ENCODE results near the gene COL4A6.
A peak's percentile ranks its signal among the peaks of the same experiment; 100 is the strongest.

The COL4A6 gene

GRCh38 chrX:108168961-108169740 is 269.1 kb downstream of the COL4A6 start:
- Mint-ChIP-seq H3K36me3 (no peaks in the 10 kb centered on the region), H3K27me3 (peaks cover 0 to 8% of the 10 kb centered on the region in 2 donors), H3K4me3 (no peak overlapping the region), H3K9me3 (no peaks in the 10 kb centered on the region), H3K4me1 (no peaks in the 10 kb centered on the region), H3K27ac (no peak overlapping the region)
- DNase-seq (no peak), ATAC-seq (replicated peaks) (no peak)

- no peak for DNase-seq
- Mint-ChIP-seq H3K4me3 (no peak overlapping the region), H3K4me1 (no peaks in the 10 kb centered on the region), H3K27me3 (peaks cover 0 to 1% of the 10 kb centered on the region in 2 donors), H3K36me3 (no peaks in the 10 kb centered on the region), H3K9me3 (peaks cover 1 to 7% of the 10 kb centered on the region in 2 donors), H3K27ac (no peak overlapping the region)
- no peak for ATAC-seq (replicated peaks)
Measured at GRCh38 chrX:108167211-108167872, 270.9 kb downstream of the COL4A6 start.

GRCh38 chrX:108165383-108166111 is 272.7 kb downstream of the COL4A6 start:
- H3K27ac Mint-ChIP-seq, result no peak overlapping the region
- ATAC-seq (replicated peaks), result no peak
- H3K36me3 Mint-ChIP-seq, result no peaks in the 10 kb centered on the region
- no peak overlapping the region for H3K4me3 Mint-ChIP-seq
- no peaks in the 10 kb centered on the region for H3K27me3 Mint-ChIP-seq
- H3K9me3 Mint-ChIP-seq, result peaks cover 1 to 7% of the 10 kb centered on the region in 2 donors
- DNase-seq, result no peak
- no peaks in the 10 kb centered on the region for H3K4me1 Mint-ChIP-seq

- DNase-seq (no peak), ATAC-seq (replicated peaks) (no peak)
- no peaks in the 10 kb centered on the region for H3K4me1 Mint-ChIP-seq
- no peak overlapping the region for H3K4me3 Mint-ChIP-seq
- peaks cover 1 to 7% of the 10 kb centered on the region in 2 donors for H3K9me3 Mint-ChIP-seq
- no peaks in the 10 kb centered on the region for H3K27me3 Mint-ChIP-seq
- no peaks in the 10 kb centered on the region for H3K36me3 Mint-ChIP-seq
- H3K27ac Mint-ChIP-seq, result no peak overlapping the region
Measured at GRCh38 chrX:108163333-108164082, 274.7 kb downstream of the COL4A6 start.

GRCh38 chrX:108162265-108162664 is 276.0 kb downstream of the COL4A6 start:
- no peak overlapping the region for H3K27ac Mint-ChIP-seq

GRCh38 chrX:108160309-108160708 is 277.9 kb downstream of the COL4A6 start:
- H3K4me1 Mint-ChIP-seq, result no peaks in the 10 kb centered on the region
- H3K9me3 Mint-ChIP-seq, result peaks cover 1 to 7% of the 10 kb centered on the region in 2 donors
- no peaks in the 10 kb centered on the region for H3K27me3 Mint-ChIP-seq
- no peak overlapping the region for H3K27ac Mint-ChIP-seq
- H3K4me3 Mint-ChIP-seq, result no peak overlapping the region
- peaks cover 0 to 4% of the 10 kb centered on the region in 2 donors for H3K36me3 Mint-ChIP-seq
- no peak for ATAC-seq (replicated peaks)
- DNase-seq, result no peak

More at GRCh38 chrX:108162265-108162664, 276.0 kb downstream of the COL4A6 start:
- no peaks in the 10 kb centered on the region for H3K36me3 Mint-ChIP-seq
- no peaks in the 10 kb centered on the region for H3K27me3 Mint-ChIP-seq
- no peak for ATAC-seq (replicated peaks)
- no peak for DNase-seq
- no peaks in the 10 kb centered on the region for H3K4me1 Mint-ChIP-seq
- peaks cover 1 to 7% of the 10 kb centered on the region in 2 donors for H3K9me3 Mint-ChIP-seq
- H3K4me3 Mint-ChIP-seq, result no peak overlapping the region

GRCh38 chrX:108159028-108159670 is 279.1 kb downstream of the COL4A6 start:
- no peaks in the 10 kb centered on the region for H3K4me1 Mint-ChIP-seq

GRCh38 chrX:108157628-108158027 is 280.6 kb downstream of the COL4A6 start:
- DNase-seq (no peak), ATAC-seq (replicated peaks) (no peak)
- no peaks in the 10 kb centered on the region for H3K27me3 Mint-ChIP-seq
- no peaks in the 10 kb centered on the region for H3K9me3 Mint-ChIP-seq
- no peaks in the 10 kb centered on the region for H3K4me1 Mint-ChIP-seq
- no peak overlapping the region for H3K4me3 Mint-ChIP-seq
- peaks cover 4 to 9% of the 10 kb centered on the region in 2 donors for H3K36me3 Mint-ChIP-seq
- no peak overlapping the region for H3K27ac Mint-ChIP-seq

More at GRCh38 chrX:108159028-108159670, 279.1 kb downstream of the COL4A6 start:
- DNase-seq, result no peak
- Mint-ChIP-seq H3K36me3 (peaks cover 0 to 4% of the 10 kb centered on the region in 2 donors), H3K4me3 (no peak overlapping the region), H3K9me3 (peaks cover 1 to 7% of the 10 kb centered on the region in 2 donors), H3K27ac (no peak overlapping the region), H3K27me3 (no peaks in the 10 kb centered on the region)
- ATAC-seq (replicated peaks), result no peak

- no peaks in the 10 kb centered on the region for H3K27me3 Mint-ChIP-seq
- H3K4me1 Mint-ChIP-seq, result no peaks in the 10 kb centered on the region
- peaks cover 4 to 9% of the 10 kb centered on the region in 2 donors for H3K36me3 Mint-ChIP-seq
- ATAC-seq (replicated peaks) (no peak), DNase-seq (no peak)
- H3K9me3 Mint-ChIP-seq, result no peaks in the 10 kb centered on the region
- no peak overlapping the region for H3K27ac Mint-ChIP-seq
- H3K4me3 Mint-ChIP-seq, result no peak overlapping the region
Measured at GRCh38 chrX:108156934-108157466, 281.2 kb downstream of the COL4A6 start.

GRCh38 chrX:108156082-108156481 is 282.1 kb downstream of the COL4A6 start:
- H3K4me3 Mint-ChIP-seq, result no peak overlapping the region
- ATAC-seq (replicated peaks), result no peak
- no peaks in the 10 kb centered on the region for H3K4me1 Mint-ChIP-seq
- H3K27ac Mint-ChIP-seq, result no peak overlapping the region
- no peaks in the 10 kb centered on the region for H3K9me3 Mint-ChIP-seq
- DNase-seq, result no peak
- H3K27me3 Mint-ChIP-seq, result no peaks in the 10 kb centered on the region
- peaks cover 6 to 9% of the 10 kb centered on the region in 2 donors for H3K36me3 Mint-ChIP-seq

- Mint-ChIP-seq H3K9me3 (no peaks in the 10 kb centered on the region), H3K4me1 (no peaks in the 10 kb centered on the region), H3K27me3 (no peaks in the 10 kb centered on the region), H3K36me3 (peaks cover 23 to 24% of the 10 kb centered on the region in 2 donors), H3K27ac (no peak overlapping the region), H3K4me3 (no peak overlapping the region)
- DNase-seq (no peak), ATAC-seq (replicated peaks) (peak in 1 of 2 donors; percentile 38)
Measured at GRCh38 chrX:108148524-108148923, 289.7 kb downstream of the COL4A6 start.

- DNase-seq, result no peak
- Mint-ChIP-seq H3K4me3 (no peak overlapping the region), H3K4me1 (no peaks in the 10 kb centered on the region)
Measured at GRCh38 chrX:108138814-108139702, 299.2 kb downstream of the COL4A6 start.

More at GRCh38 chrX:108138814-108139702, 299.2 kb downstream of the COL4A6 start:
- ATAC-seq (replicated peaks), result no peak
- H3K27me3 Mint-ChIP-seq, result no peaks in the 10 kb centered on the region
- H3K36me3 Mint-ChIP-seq, result peaks cover 34 to 36% of the 10 kb centered on the region in 2 donors
- no peak overlapping the region for H3K27ac Mint-ChIP-seq
- H3K9me3 Mint-ChIP-seq, result peaks cover 0 to 3% of the 10 kb centered on the region in 2 donors

Measured in stimulated activated naive B cell treated with anti-CD40 and anti-IgM and Interleukin-4, amounts not matched to agents 10 μg/mL and 1 μg/mL and 100 μg/mL, for 72 hours (primary cell).